ENCODE measurements around the gene HMGXB4. TPM values are rescaled to one million over a fixed set of nuclear protein-coding genes. Genes with fewer than 3 reads are reported as not detected.

Gene HMGXB4
- total and polyA plus RNA-seq, 2 of the 8 experiments (the other 6 are each of a cell fraction or from before 2014, with no cell fraction given), result 20.9 to 41.3 TPM

GRCh38 chr22:35250156-35250555 lies 7.1 kb upstream of the HMGXB4 start:
- POLR2A ChIA-PET (ENCODE audit: partially characterized antibody), result no interaction called here
- Histone ChIP-seq H3K4me3 (ENCODE audit: extremely low read depth in 1 of 4, insufficient read depth in 2 of 4, low read depth in 3 of 4, low read length in 4 of 4) (no peak overlapping the region), H4K91ac (replicated peaks; ENCODE audit: insufficient read length, low read length) (no peak overlapping the region), H3K23ac (ENCODE audit: insufficient read length) (no peak overlapping the region), H3K36me3 (ENCODE audit: control insufficient read depth in 2 of 4, insufficient read depth in 4 of 4, low read length in 3 of 4) (no peaks in the 10 kb centered on the region), H3K79me2 (ENCODE audit: control insufficient read depth in 1 of 2, insufficient read depth in 2 of 2, low read length in 2 of 2) (no peaks in the 10 kb centered on the region), H2BK5ac (ENCODE audit: low read depth, low read length) (no peak overlapping the region), H2BK120ac (replicated peaks; ENCODE audit: low read depth, low read length) (no peak overlapping the region), H4K8ac (ENCODE audit: extremely low read depth, insufficient read depth, low read length) (no peak overlapping the region), H3K4me2 (ENCODE audit: insufficient read depth in 1 of 2, low read depth in 2 of 2, low read length in 2 of 2) (no peak overlapping the region), H4K5ac (ENCODE audit: insufficient read length, low read depth, low read length) (no peak overlapping the region), H3K4me1 (replicated peaks in 1 of 4; ENCODE audit: control insufficient read depth in 3 of 4, insufficient read depth in 4 of 4, low read length in 3 of 4) (peaks cover 0 to 2% (median 0%) of the 10 kb centered on the region in 4 experiments; a peak in 1 of 7 replicates), H2AFZ (ENCODE audit: low read length) (no peak overlapping the region), H3K79me1 (ENCODE audit: low read depth, low read length) (no peaks in the 10 kb centered on the region), H2BK12ac (ENCODE audit: low read depth, low read length) (no peak overlapping the region), H3K56ac (replicated peaks; ENCODE audit: insufficient read length, low read depth, low read length) (no peak overlapping the region), H2BK15ac (ENCODE audit: low read length) (no peak overlapping the region), H3K27ac (ENCODE audit: low read depth, low read length) (no peak overlapping the region), H3K14ac (ENCODE audit: insufficient read length) (no peak overlapping the region), H3K27me3 (replicated peaks in 1 of 4; ENCODE audit: control insufficient read depth in 3 of 4, extremely low read depth in 1 of 4, insufficient read depth in 3 of 4, low read length in 3 of 4) (no peaks in the 10 kb centered on the region; a peak in 1 of 7 replicates), H3K23me2 (ENCODE audit: low read depth, low read length) (no peaks in the 10 kb centered on the region), H2AK5ac (ENCODE audit: low read depth, low read length) (no peak overlapping the region), H3K4ac (replicated peaks; ENCODE audit: insufficient read length, low read depth, low read length) (no peak overlapping the region), H4K20me1 (replicated peaks in 1 of 2; ENCODE audit: control insufficient read depth in 1 of 2, insufficient read depth in 2 of 2, low read length in 2 of 2) (no peaks in the 10 kb centered on the region), H2BK20ac (ENCODE audit: low read length) (no peak overlapping the region), H3K9ac (replicated peaks in 1 of 4; ENCODE audit: extremely low read depth in 1 of 4, low read depth in 3 of 4, low read length in 3 of 4) (no peak overlapping the region), H3K9me3 (ENCODE audit: insufficient read depth in 2 of 2, low read depth in 1 of 2, low read length in 1 of 2) (no peaks in the 10 kb centered on the region), H3K18ac (ENCODE audit: extremely low read depth, low read length) (no peak overlapping the region)
- 84% methylated on average over 4 of the region's 4 CpGs; no CpG with 5 or more reads in 1 of the 2 experiments for WGBS, 2 experiments (ENCODE audit: extremely low coverage in 1 of 2, insufficient coverage in 1 of 2, insufficient read length in 1 of 2, insufficient replicate concordance in 2 of 2, low coverage in 1 of 2, low lambda C conversion rate in 2 of 2, missing lambda C conversion rate in 1 of 2)
- FAIRE-seq, result no peak
- no peak for DNase-seq (ENCODE audit: low read depth in 1 of 2, low spot score in 2 of 2)
- CTCF ChIA-PET (ENCODE audit: partially characterized antibody), result no interaction called here
- TF ChIP-seq TEAD4 (IDR thresholded peaks at IDR 0.05; ENCODE audit: low read depth, low read length), result no peak
- TF ChIP-seq EZH2 (IDR thresholded peaks at IDR 0.05; ENCODE audit: low read depth, low read length, severe bottlenecking), result no peak
- TF ChIP-seq MAFK (IDR thresholded peaks at IDR 0.05; ENCODE audit: low read depth, low read length), result no peak
- TF ChIP-seq KDM5A (IDR thresholded peaks at IDR 0.05; ENCODE audit: low read length), result no peak
- TF ChIP-seq EGR1 (IDR thresholded peaks at IDR 0.05; ENCODE audit: borderline replicate concordance, low read depth, low read length), result no peak
- no peak for TF ChIP-seq CEBPB (IDR thresholded peaks at IDR 0.05; ENCODE audit: low read depth, low read length)
- TF ChIP-seq TAF1 (IDR thresholded peaks at IDR 0.05; ENCODE audit: low read depth, low read length), result no peak
- TF ChIP-seq GTF2F1 (IDR thresholded peaks at IDR 0.05; ENCODE audit: borderline replicate concordance, low read depth, low read length), result no peak
- no peak for TF ChIP-seq PHF8 (conservative IDR thresholded peaks at IDR 0.05; ENCODE audit: low read depth, low read length)
- TF ChIP-seq ZNF274 (IDR thresholded peaks at IDR 0.05; ENCODE audit: borderline replicate concordance, extremely low read depth, low read length), result no peak
- no peak for TF ChIP-seq KDM1A (IDR thresholded peaks at IDR 0.05; ENCODE audit: borderline replicate concordance, low read length)
- TF ChIP-seq POLR2A (IDR thresholded peaks at IDR 0.05; ENCODE audit: control extremely low read depth in 1 of 2, low read depth in 2 of 2, low read length in 2 of 2), result no peak
- TF ChIP-seq RXRA (IDR thresholded peaks at IDR 0.05; ENCODE audit: insufficient read depth, low read depth, low read length), result no peak
- no peak for TF ChIP-seq FOSL1 (IDR thresholded peaks at IDR 0.05; ENCODE audit: insufficient read depth, low read depth, low read length)
- no peak for TF ChIP-seq CHD1 (IDR thresholded peaks at IDR 0.05; ENCODE audit: low read depth, low read length)
- TF ChIP-seq JUND (IDR thresholded peaks at IDR 0.05; ENCODE audit: low read length), result no peak

Measured in H1 (cell line).